Pancreas (tissue), 10 donors: ENCODE data around the gene RTN4R. TPM values are rescaled to one million over a fixed set of nuclear protein-coding genes. Genes with fewer than 3 reads are reported as not detected.

Source experiments
- ATAC-seq, 4 donors: fragments of 200-7000 bp; cut with Tn5 transposase; one replicate each; pipeline versions ENCODE4 v1.8.0 to v1.9.1; 2020; ENCODE audit warnings: mild to moderate bottlenecking in 4 of 4, moderate library complexity in 4 of 4
- DNase-seq, 6 donors: peaks; one replicate each; pipeline ENCODE4 v3.0.0-alpha.2; 2020
- FAIRE-seq: peaks from 2 replicates; lab custom pipeline; 2012; peaks lifted over from hg19 to GRCh38; lab: Jason Lieb, UNC
- H3K27ac ChIP-seq, 4 donors: fragments of 200-600 bp; sonication (generic); 1 replicate in 3 of 4; 2 replicates in 1 of 4; pipeline versions ENCODE4 v1.5.0 to v1.8.0; 2020
- H3K27me3 ChIP-seq, 4 donors: fragments of 200-600 bp; one replicate each; pipeline ENCODE4 v1.8.0; 2021
- H3K36me3 ChIP-seq, 3 donors: fragments of 200-600 bp; sonication (generic) in 1 of 3; one replicate each; pipeline versions ENCODE4 v1.5.0 to v1.8.0; 2020 to 2021
- H3K4me1 ChIP-seq, 3 donors: fragments of 200-600 bp; one replicate each; pipeline ENCODE4 v1.8.0; 2021
- H3K4me3 ChIP-seq, 4 donors: fragments of 200-600 bp; sonication (generic) in 2 of 4; one replicate each; pipeline versions ENCODE4 v1.5.0 to v1.8.0; 2020 to 2021
- H3K9me3 ChIP-seq, 4 donors: fragments of 200-600 bp; one replicate each; pipeline ENCODE4 v1.8.0; 2021
- CTCF ChIP-seq, 4 donors: fragments of 200-600 bp; sonication (generic) in 3 of 4; IDR thresholded peaks; one replicate each; pipeline versions ENCODE4 v1.5.0 to v1.8.0; 2021; ENCODE audit warnings: antibody characterized with exemption in 4 of 4
- WGBS, 2 donors: extraction: QIAGEN DNeasy Blood & Tissue Kit; methylation state at CpG; one replicate each; pipeline ENCODE4 v1.1.7; 2013; 5-methylcytosine and 5-hydroxymethylcytosine counted together
- intact Hi-C, 3 donors: fragments of 100-400 bp; cut with DNase I; formaldehyde crosslinking; loops; one replicate each; pipeline versions ENCODE4 v1.11.1 to v1.14.2; 2022
- polyA plus RNA-seq, 2 donors: library from polyadenylated mRNA; stranded (reverse); fragments of 200-250 nt; gene quantifications; one replicate each; pipeline ENCODE4 v1.2.3, GENCODE V29; 2013
- total RNA-seq, 6 donors: library from RNA; stranded (reverse); fragmentation: NEBNext Ultra II Directional in 4 of 6; extraction: Animal tissue kit (Norgen Biotek cat#: 25700) in 4 of 6; gene quantifications; one replicate each; pipeline versions ENCODE4 v1.2.1 to v1.2.4, GENCODE V29; 2021 to 2023
- donor health status: healthy with polysubstance abuse.
- donor health status: DM: no; HTN: no; CAD: no; lungs with moderate emphysema.
- donor health status: DM: no; HTN: no; CAD: no.
- donor health status: control.
- donor health status: control.
- donor health status: Bipolar disorder and iron deficiency.
- donor health status: DM: yes; HTN: yes; CAD: no.
- donor health status: DM: no; HTN: no; CAD: no.
- donor health status: DM: no; HTN: no; CAD: no.
- donor health status: DM: yes; HTN: yes; CAD: no.

RTN4R gene
- total and polyA plus RNA-seq, 8 donors = 0.88 to 7.4 (median 1.7) TPM

- intact Hi-C loops = no loop called here
- FAIRE-seq = no peak
- WGBS, 2 donors = 84 to 93% methylated on average over 33 of the region's 33 CpGs
Observed at GRCh38 chr22:20213833-20214708, 54.0 kb downstream of the RTN4R start.

GRCh38 chr22:20212754-20213699 lies 55.1 kb downstream of the RTN4R start:
- Histone ChIP-seq H3K4me3 (no peak overlapping the region), H3K4me1 (peaks cover 1 to 9% (median 8%) of the 10 kb centered on the region in 3 donors), H3K27me3 (no peaks in the 10 kb centered on the region), H3K27ac (no peak overlapping the region), H3K36me3 (no peaks in the 10 kb centered on the region), H3K9me3 (no peaks in the 10 kb centered on the region)
- no peak for FAIRE-seq
- DNase-seq = no peak
- 79 to 83% methylated on average over 27 of the region's 27 CpGs for WGBS, 2 donors
- intact Hi-C loops = no loop called here
- ATAC-seq = no peak
- no peak for TF ChIP-seq CTCF (IDR thresholded peaks at IDR 0.05)

More at GRCh38 chr22:20213833-20214708, 54.0 kb downstream of the RTN4R start:
- Histone ChIP-seq H3K27ac (no peak overlapping the region), H3K36me3 (no peaks in the 10 kb centered on the region), H3K27me3 (no peaks in the 10 kb centered on the region), H3K4me3 (no peak overlapping the region), H3K9me3 (no peaks in the 10 kb centered on the region), H3K4me1 (peaks cover 0 to 7% (median 5%) of the 10 kb centered on the region in 3 donors)
- ATAC-seq (no peak), DNase-seq (no peak)
- no peak for TF ChIP-seq CTCF (IDR thresholded peaks at IDR 0.05)

GRCh38 chr22:20211997-20212753 lies 55.9 kb downstream of the RTN4R start:
- FAIRE-seq (no peak), ATAC-seq (peak; percentile 61 to 88 (median 74)), DNase-seq (peak; percentile 76 to 94 (median 84))
- Histone ChIP-seq H3K27me3 (no peaks in the 10 kb centered on the region), H3K4me1 (peaks cover 10 to 16% (median 15%) of the 10 kb centered on the region in 3 donors), H3K27ac (peak overlapping the region in 2 of 4 donors; percentile 4 to 25), H3K36me3 (no peaks in the 10 kb centered on the region), H3K9me3 (no peaks in the 10 kb centered on the region), H3K4me3 (peak overlapping the region in 1 of 4 donors; percentile 32)
- WGBS, 2 donors = 37 to 41% methylated on average over 26 of the region's 26 CpGs
- TF ChIP-seq CTCF (IDR thresholded peaks at IDR 0.05) = no peak
- intact Hi-C loops = no loop called here

GRCh38 chr22:20211409-20211996 lies 56.6 kb downstream of the RTN4R start:
- Histone ChIP-seq H3K27me3 (no peaks in the 10 kb centered on the region), H3K4me1 (peaks cover 12 to 19% (median 15%) of the 10 kb centered on the region in 3 donors), H3K27ac (peak overlapping the region in 2 of 4 donors; percentile 4 to 25), H3K9me3 (no peaks in the 10 kb centered on the region), H3K4me3 (peak overlapping the region in 1 of 4 donors; percentile 32), H3K36me3 (no peaks in the 10 kb centered on the region)
- DNase-seq (no peak), FAIRE-seq (no peak), ATAC-seq (no peak)
- intact Hi-C loops = no loop called here
- TF ChIP-seq CTCF (IDR thresholded peaks at IDR 0.05) = no peak
- WGBS, 2 donors = 74 to 80% methylated on average over 9 to 10 of the region's 10 CpGs
